ENCODE measurements around the gene DGKZ.

The DGKZ gene

GRCh38 chr11:46392421-46393230 is 45.4 kb downstream of the DGKZ start:
- peak; percentile 87 for DNase-seq (ENCODE audit: low spot score)

DNA sequence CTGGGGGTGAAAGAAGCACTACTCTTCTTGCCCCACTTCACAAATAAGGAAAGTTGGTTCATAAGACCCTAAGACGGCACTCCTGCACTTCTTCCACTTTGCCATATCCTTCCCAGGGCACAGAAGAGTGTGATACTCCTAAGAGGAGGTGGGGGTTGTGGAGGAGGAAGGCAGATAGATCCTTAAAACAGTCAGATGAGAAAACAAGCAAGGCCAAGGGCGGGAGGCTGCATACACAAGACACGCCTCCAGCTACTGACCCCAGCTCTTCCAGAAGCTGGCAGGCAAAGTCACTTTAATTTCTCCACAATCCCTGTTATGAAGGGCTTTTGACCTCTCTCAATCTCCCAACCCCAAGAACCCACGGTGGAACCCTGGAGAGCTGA is 46.0 kb downstream of the DGKZ start:
- DNase-seq (ENCODE audit: low spot score): no peak

- DNase-seq (ENCODE audit: low spot score): no peak
These were observed 46.5 kb downstream of the DGKZ start for GRCh38 chr11:46393759-46394158.

DNA sequence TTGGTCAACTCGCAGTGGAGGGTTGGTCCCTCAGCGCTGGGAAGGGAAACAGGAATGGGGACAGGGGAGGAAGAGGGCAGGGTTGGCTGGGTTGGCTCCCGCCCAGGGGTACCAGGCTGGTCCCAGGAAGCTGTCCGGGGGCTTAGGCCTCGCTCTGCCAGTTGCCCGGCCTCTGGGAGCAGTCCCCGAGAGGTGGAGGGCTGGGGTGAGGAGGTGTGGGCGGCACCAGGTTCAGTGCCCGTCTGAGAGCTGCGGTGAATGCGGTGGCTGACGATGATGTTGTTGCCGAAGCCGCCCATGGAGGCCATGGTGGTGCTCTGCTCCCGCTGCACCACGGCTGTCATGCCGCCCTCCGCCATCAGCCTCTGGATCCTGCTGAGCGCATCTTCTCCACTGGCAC is 50.3 kb downstream of the DGKZ start:
- no peak for DNase-seq (ENCODE audit: low spot score)

DNA sequence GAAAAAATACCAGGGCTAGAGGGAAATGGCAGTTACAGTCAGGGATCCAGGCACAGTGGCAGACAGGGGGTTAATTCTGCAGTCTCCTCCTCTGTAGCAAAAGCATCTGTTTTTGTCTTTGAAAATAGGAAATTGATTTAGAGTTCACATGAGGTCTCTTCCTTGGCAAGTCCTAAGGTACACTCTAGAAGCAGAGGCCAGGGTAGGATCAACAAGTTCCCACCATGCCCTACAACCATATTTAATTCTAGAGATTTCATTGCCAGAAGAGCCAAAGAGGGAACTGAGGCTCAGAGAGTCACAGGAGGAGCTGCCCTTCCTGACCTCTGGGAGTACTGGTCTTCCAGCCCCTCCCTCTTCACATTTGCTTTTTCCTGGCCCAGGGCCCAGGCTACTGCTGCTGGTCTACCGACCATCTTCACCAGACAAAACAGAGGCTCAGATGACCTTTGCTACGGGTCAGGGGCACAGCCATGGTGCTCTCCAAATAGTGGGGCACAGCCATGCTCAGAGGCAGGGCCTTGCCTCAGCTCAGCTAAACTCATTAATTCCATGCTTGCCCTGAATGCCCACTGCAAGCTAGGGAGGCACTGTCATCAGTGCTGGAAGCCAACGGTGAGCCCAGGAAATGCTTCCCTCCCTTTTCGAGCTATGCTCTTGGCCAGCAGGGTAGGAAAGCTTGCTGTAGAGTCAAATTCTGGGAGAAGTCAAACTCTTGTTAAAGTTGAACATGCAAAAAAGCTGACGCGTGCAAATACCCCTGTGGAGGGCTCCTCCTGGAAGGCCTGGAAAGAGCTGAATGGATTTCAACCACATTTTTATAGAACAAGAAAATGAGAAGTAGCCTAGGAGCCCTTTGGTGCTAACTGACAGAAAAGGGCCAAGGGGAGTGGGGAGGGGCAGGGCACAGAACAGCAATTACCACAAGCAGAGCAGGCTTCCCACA is 56.0 kb downstream of the DGKZ start:
- DNase-seq (ENCODE audit: low spot score): no peak

DNA sequence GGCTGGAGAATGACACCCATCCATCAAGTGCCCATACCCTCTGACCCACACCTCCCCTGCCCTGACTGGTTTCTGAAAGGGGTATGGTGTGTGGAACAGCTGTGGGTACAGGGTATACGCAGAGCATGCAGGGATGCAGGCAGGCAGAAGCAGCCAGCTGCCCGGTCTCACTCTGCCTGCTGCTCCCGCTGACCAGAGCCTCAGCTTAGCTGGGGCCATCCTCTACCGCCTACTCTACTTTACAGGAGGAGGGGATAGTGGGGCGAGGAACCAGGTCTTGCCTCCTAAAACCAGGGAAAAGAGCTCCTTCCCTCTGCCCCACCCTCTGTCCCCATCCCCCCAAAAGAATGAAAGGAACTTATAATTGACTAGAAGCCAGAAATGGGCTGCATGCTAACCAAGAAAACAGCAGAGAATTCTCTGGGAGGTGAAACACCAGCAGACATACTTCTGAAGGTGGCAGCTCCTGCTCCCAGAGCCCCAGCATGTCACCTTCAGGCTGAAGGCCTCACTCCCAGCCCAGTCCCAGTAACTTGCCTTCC is 57.3 kb downstream of the DGKZ start:
- no peak for DNase-seq (ENCODE audit: low spot score)

- DNase-seq (ENCODE audit: low spot score): no peak
These were observed 60.4 kb downstream of the DGKZ start for GRCh38 chr11:46407635-46408034.

GRCh38 chr11:46408407-46408986 is 61.2 kb downstream of the DGKZ start:
- no peak for DNase-seq (ENCODE audit: low spot score)

DNA sequence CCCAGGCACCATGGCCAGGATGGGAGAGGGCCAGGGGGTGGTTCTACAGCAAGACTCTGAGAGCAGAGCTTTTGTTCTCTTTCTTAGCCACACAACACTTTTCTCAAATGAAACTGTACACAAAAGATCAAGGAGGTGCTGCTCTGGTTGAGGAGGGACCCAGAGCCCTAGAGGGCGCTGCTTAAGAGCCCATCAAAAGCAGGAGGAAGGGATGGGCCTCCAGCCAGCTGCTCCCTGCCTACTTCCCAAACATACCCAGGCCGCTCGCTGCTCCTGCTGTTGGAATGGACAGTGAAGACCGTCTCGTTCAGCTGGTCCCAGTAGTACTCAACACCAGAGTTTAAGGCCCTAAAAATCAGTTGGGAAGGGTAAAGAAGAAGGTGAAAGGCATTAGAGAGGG is 62.8 kb downstream of the DGKZ start:
- DNase-seq (ENCODE audit: low spot score): no peak

GRCh38 chr11:46413760-46414465 is 66.7 kb downstream of the DGKZ start:
- DNase-seq (ENCODE audit: low spot score): no peak

GRCh38 chr11:46414466-46414796 is 67.2 kb downstream of the DGKZ start:
- DNase-seq (ENCODE audit: low spot score): no peak

DNA sequence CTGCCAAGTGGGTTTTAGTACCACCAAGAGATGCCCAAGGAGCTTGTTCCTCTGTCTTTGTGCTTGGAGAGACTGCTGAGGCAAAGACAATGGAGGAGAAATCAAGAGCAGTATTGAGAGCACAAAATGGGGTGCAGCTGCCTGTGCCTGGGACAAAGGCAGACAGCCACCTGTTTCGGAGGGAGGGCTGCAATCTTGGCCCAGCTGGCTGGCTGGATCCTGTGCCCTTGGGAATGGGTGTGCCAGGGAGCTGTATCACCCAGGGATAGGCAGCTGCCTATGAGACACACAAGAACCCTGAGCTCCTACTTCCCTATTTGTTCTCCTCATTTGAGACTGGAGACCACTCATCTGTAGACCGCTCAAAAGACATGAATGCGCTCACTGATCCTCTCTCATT is 67.6 kb downstream of the DGKZ start:
- no peak for DNase-seq (ENCODE audit: low spot score)

GRCh38 chr11:46417711-46418110 is 70.4 kb downstream of the DGKZ start:
- no peak for DNase-seq (ENCODE audit: low spot score)

DNA sequence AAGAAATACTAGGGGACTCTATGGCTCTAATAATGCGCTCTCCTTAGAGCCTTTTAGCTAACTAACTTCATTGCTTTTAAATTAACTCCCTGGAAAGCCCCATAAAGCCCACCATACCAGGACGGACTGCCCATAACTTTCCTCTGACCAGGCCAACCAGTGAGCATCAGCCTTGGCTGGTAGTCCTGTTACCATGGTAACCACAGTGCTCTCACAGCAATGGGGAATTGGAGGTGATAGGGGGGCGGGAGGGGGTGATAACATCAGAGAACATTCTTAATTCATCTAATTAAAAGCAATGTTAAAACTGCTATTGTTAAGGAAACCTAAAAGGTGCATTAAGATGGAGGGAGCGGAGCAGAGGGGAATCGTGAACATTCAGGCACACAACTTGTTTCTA is 71.5 kb downstream of the DGKZ start:
- no peak for DNase-seq (ENCODE audit: low spot score)

DNA sequence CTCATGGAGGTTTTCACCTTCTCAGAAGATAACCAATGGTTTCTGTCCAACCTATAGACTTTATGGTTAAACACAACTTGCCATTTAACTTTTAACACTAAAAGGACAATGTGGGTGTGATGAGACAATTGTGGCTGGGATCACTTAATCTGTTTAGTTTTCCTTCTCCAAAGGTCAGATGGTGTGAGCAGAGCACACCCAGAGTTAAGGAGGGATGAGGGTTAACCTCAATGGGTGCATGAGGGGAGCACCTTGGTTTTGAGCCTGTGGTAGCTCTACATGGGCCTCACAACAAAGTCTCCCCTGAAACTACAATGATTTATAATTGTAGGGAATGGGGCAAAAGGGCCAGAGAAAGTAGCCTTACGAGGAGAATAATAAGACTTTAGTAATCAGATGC is 73.2 kb downstream of the DGKZ start:
- no peak for DNase-seq (ENCODE audit: low spot score)

DNA sequence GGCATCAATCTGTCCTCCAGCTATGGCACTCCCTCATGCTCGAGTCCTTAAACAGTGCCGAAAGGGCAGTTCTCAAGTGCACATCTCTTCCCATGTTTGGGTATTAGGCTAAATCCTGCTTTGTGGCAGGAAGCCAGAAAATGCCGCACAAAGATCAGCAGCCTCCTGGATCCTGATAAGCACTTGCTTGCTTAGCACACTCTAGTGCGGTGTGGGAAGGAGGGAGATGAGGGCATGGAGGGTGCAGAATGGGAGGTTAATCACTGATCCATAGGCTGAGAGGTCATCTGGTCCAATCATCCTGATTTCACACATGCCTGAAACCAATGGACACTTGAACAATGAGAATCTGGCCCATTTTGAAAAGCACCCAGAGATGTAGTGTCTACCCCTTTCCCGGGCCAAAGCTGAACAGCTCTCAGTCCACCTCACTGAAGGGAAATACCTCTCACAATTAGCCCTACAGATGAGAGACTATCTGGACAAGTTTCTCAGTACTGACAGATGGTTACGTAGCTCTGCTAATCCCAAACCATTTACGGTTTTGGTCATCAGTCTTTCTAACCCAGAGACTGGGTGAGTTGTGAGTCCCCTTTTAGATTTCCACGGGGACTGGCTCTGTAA is 74.1 kb downstream of the DGKZ start:
- DNase-seq (ENCODE audit: low spot score): no peak

DNA sequence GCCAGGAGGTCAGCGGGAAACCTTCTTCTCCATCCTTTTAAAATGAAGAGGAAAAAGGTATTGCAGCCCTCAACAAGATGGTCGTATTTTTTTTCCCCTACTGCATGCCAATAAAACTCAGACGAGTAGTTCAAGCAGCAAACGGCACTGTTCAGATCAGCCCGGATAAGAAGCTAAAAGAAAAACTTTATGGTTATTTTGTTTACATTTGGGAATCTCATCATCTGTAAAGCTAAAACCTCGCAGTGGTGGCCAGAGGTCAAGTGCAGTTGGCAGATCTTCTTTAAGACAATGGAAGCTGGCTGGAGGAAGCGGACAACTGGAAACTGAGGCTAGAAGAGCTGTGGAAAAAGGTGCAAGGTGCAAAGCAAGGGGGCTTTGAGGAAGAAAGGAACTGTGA is 75.3 kb downstream of the DGKZ start:
- no peak for DNase-seq (ENCODE audit: low spot score)

GRCh38 chr11:46426233-46426991 is 79.1 kb downstream of the DGKZ start:
- DNase-seq (ENCODE audit: low spot score): no peak

DNA sequence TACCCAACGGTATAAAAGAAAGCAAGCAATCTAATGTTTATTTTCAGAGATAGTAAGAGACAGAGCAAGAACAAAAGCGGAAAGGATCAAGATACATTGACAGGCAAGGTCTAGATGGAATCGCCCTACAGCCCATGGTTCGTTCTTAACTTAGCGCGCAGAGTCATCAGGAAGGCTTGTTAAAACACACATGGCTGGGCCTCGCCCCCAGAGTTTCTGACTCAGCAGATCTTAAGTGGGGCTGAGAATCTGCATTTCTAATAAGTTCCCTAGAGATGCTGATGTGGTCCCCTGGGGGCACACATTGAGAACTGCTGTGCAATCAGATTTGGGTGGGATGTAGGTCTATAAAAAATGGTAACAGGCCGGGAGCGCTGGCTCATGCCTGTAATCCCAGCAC is 80.1 kb downstream of the DGKZ start:
- no peak for DNase-seq (ENCODE audit: low spot score)

GRCh38 chr11:46429717-46430116 is 82.5 kb downstream of the DGKZ start:
- DNase-seq (ENCODE audit: low spot score): no peak

Data from COLO829 (cell line).